Measurements from ENCODE around the gene TXNDC2. TPM values are rescaled to one million over a fixed set of nuclear protein-coding genes. Genes with fewer than 3 reads are reported as not detected.
A peak's percentile ranks its signal among the peaks of the same experiment; 100 is the strongest.

Gene TXNDC2
- total and polyA plus RNA-seq, 9 of the 15 experiments (the other 6 are each of a cell fraction or from before 2014, with no cell fraction given) = 1.2 to 4.9 (median 2.3) TPM

- TF ChIP-seq L3MBTL2 (IDR thresholded peaks at IDR 0.05) (peak; percentile 32; the same call in 1 of the 2 replicates), CEBPB (tag; IDR thresholded peaks at IDR 0.05) (no peak), RAD51 (IDR thresholded peaks at IDR 0.05; ENCODE audit: borderline replicate concordance, low read depth) (no peak), RBM25 (IDR thresholded peaks at IDR 0.05; ENCODE audit: low read depth, low read length, severe bottlenecking) (peak; percentile 19), ZNF280A (IDR thresholded peaks at IDR 0.05; ENCODE audit: low read depth, partially characterized antibody) (no peak), NBN (IDR thresholded peaks at IDR 0.05; ENCODE audit: low read depth) (peak; percentile 69; the same call in 1 of the 2 replicates), ARID4B (CRISPR knock-in tag; IDR thresholded peaks at IDR 0.05) (no peak), NR2C1 (IDR thresholded peaks at IDR 0.05) (no peak), NR2C1 (tag; IDR thresholded peaks at IDR 0.05) (0 out of 2 replicates have a peak, but pooled peaks have one; percentile 25), CREB3 (tag; conservative IDR thresholded peaks at IDR 0.05; ENCODE audit: low read depth) (0 out of 2 replicates have a peak, but pooled peaks have one; percentile 30), ZBTB1 (CRISPR knock-in tag; IDR thresholded peaks at IDR 0.05; ENCODE audit: borderline replicate concordance, low read depth) (no peak), HMBOX1 (IDR thresholded peaks at IDR 0.05) (peak; percentile 89)
Measured at GRCh38 chr18:9906481-9906880, 20.7 kb downstream of the TXNDC2 start (continued).

Measured in K562 (cell line).